H1 (cell line): ENCODE measurements around the gene CUL9. TPM values are rescaled to one million over a fixed set of nuclear protein-coding genes. Genes with fewer than 3 reads are reported as not detected.

ENCODE experiments used
- CBX5 ChIP-seq: fragments of 300-800, 300-1000 bp; sonication (generic); IDR thresholded peaks from 2 replicates; pipeline ENCODE4 v1.7.1; 2016; ENCODE audit warnings: antibody characterized with exemption, low read length, low read depth
- SAP30 ChIP-seq: fragments of 300-600 bp; sonication (generic); IDR thresholded peaks from 2 replicates; pipeline ENCODE4 v1.7.1; 2012; ENCODE audit warnings: low read length, moderate library complexity, mild to moderate bottlenecking, inconsistent platforms; ENCODE audit not compliant: insufficient read depth, insufficient replicate concordance
- polyA plus RNA-seq, 7 experiments: library from polyadenylated mRNA; depleted of rRNA in 3 of 7; stranded (reverse) in 5 of 7; unstranded in 2 of 7; fragments of >200 nt in 5 of 7; fragments of 200-250 nt in 2 of 7; gene quantifications; 1 replicate in 5 of 7; 2 replicates in 1 of 7; 4 replicates in 1 of 7; pipeline versions ENCODE4 v1.2.1 to v1.2.3, GENCODE V29; 2011 to 2013; ENCODE audit warnings: missing spikeins in 2 of 7, mixed read lengths in 2 of 7
- total RNA-seq: library from RNA; stranded (reverse); fragmentation: NEBNext Ultra II Directional; extraction: Animal tissue kit (Norgen Biotek cat#: 25700); gene quantifications from 2 replicates; pipeline ENCODE4 v1.2.1, GENCODE V29; 2021

CUL9 gene
- total and polyA plus RNA-seq, 2 of the 8 experiments (the other 6 are each of a cell fraction or from before 2014, with no cell fraction given): 7.7 to 9.8 TPM

GRCh38 chr6:43254138-43254817 lies 72.3 kb downstream of the CUL9 start (continued):
- TF ChIP-seq CBX5 (no peak), SAP30 (no peak)
